Activated CD8-positive, alpha-beta T cell treated with anti-CD3 and anti-CD28 coated beads for 36 hours (primary cell): Measurements from ENCODE around the gene PDE4B. TPM values are rescaled to one million over a fixed set of nuclear protein-coding genes. Genes with fewer than 3 reads are reported as not detected.

ENCODE experiments used
- ATAC-seq: fragments of 200-7000 bp; cut with Tn5 transposase; one replicate; pipeline ENCODE4 v1.10.0; 2021; ENCODE audit warnings: mild to moderate bottlenecking, moderate library complexity
- CTCF ChIA-PET: fragments of 350-600 bp; sonication (Branson Sonifier 250); formaldehyde crosslinking; loops from one replicate; lab custom pipeline; 2021; ENCODE audit warnings: antibody characterized with exemption; lab: Charles Lee
- POLR2A ChIA-PET: fragments of 350-600 bp; sonication (Branson Sonifier 250); formaldehyde crosslinking; loops from one replicate; lab custom pipeline; 2021; ENCODE audit warnings: antibody characterized with exemption; lab: Charles Lee
- DNase-seq: peaks from one replicate; pipeline ENCODE4 v3.0.0-alpha.2; 2020
- H3K27ac Mint-ChIP-seq: one replicate; pipeline ENCODE4 v1.8.0; 2021; ENCODE audit warnings: mild to moderate bottlenecking, mixed read lengths
- H3K27me3 Mint-ChIP-seq: one replicate; pipeline ENCODE4 v1.8.0; 2021; ENCODE audit warnings: mixed read lengths
- H3K36me3 Mint-ChIP-seq: one replicate; pipeline ENCODE4 v1.8.0; 2021; ENCODE audit warnings: low read depth, mixed read lengths
- H3K4me1 Mint-ChIP-seq: one replicate; pipeline ENCODE4 v1.8.0; 2021; ENCODE audit warnings: low read depth, mixed read lengths
- H3K4me3 Mint-ChIP-seq: one replicate; pipeline ENCODE4 v1.8.0; 2021; ENCODE audit warnings: mild to moderate bottlenecking, moderate library complexity, mixed read lengths
- H3K9me3 Mint-ChIP-seq: one replicate; pipeline ENCODE4 v1.8.0; 2021; ENCODE audit warnings: mixed read lengths
- CTCF ChIP-seq: fragments of 200-600 bp; IDR thresholded peaks from one replicate; pipeline ENCODE4 v1.8.0; 2022; ENCODE audit warnings: antibody characterized with exemption, mild to moderate bottlenecking
- intact Hi-C: fragments of 100-400 bp; cut with micrococcal nuclease; formaldehyde crosslinking; loops from one replicate; pipeline ENCODE4 v1.10.0; 2022
- total RNA-seq, 2 experiments: library from RNA; stranded (reverse); gene quantifications; one replicate each; pipeline ENCODE4 v1.2.3, GENCODE V29; 2021

Gene PDE4B
- total RNA-seq, 2 experiments from 2014 or later: 32.4 to 33.1 TPM

GRCh38 chr1:66359269-66359668 is 566.6 kb downstream of the PDE4B start:
- H3K27me3 Mint-ChIP-seq: no peaks in the 10 kb centered on the region
- ATAC-seq: no peak
- no peaks in the 10 kb centered on the region for H3K9me3 Mint-ChIP-seq
- intact Hi-C loops: no loop called here
- peaks cover 82% of the 10 kb centered on the region for H3K36me3 Mint-ChIP-seq
- DNase-seq: no peak
- POLR2A ChIA-PET: interaction anchor here (0.6 to 1.8 kb wide), 4 partner anchors 15 to 1157 kb away, joined by 3 to 5 read pairs (median 4); no protein-coding TSS in a partner anchor
- TF ChIP-seq CTCF: no peak
- H3K4me1 Mint-ChIP-seq: peaks cover 86% of the 10 kb centered on the region
- no peak overlapping the region for H3K4me3 Mint-ChIP-seq
- no peak overlapping the region for H3K27ac Mint-ChIP-seq
- CTCF ChIA-PET: interaction anchor here (0.7 to 4.5 kb wide), 6 partner anchors 9 to 91 kb away, joined by 3 to 39 read pairs (median 4); no protein-coding TSS in a partner anchor

GRCh38 chr1:66359815-66360214 is 567.1 kb downstream of the PDE4B start:
- peaks cover 86% of the 10 kb centered on the region for H3K4me1 Mint-ChIP-seq
- intact Hi-C loops: no loop called here
- no peak for ATAC-seq
- ChIA-PET POLR2A (interaction anchor here (0.9 to 1.8 kb wide), 6 partner anchors 15 to 114 kb away, joined by 3 to 7 read pairs (median 4); no protein-coding TSS in a partner anchor), CTCF (interaction anchor here (0.9 to 4.5 kb wide), 10 partner anchors 9 to 118 kb away, joined by 3 to 39 read pairs (median 4); no protein-coding TSS in a partner anchor)
- TF ChIP-seq CTCF: no peak
- DNase-seq: no peak
- H3K9me3 Mint-ChIP-seq: no peaks in the 10 kb centered on the region
- no peaks in the 10 kb centered on the region for H3K27me3 Mint-ChIP-seq
- no peak overlapping the region for H3K4me3 Mint-ChIP-seq
- H3K27ac Mint-ChIP-seq: peak overlapping the region; percentile 27
- H3K36me3 Mint-ChIP-seq: peaks cover 82% of the 10 kb centered on the region

GRCh38 chr1:66360285-66360724 is 567.6 kb downstream of the PDE4B start:
- Mint-ChIP-seq H3K36me3 (peaks cover 85% of the 10 kb centered on the region), H3K27me3 (no peaks in the 10 kb centered on the region), H3K27ac (no peak overlapping the region), H3K4me1 (peaks cover 88% of the 10 kb centered on the region), H3K4me3 (no peak overlapping the region), H3K9me3 (no peaks in the 10 kb centered on the region)
- DNase-seq (peak; percentile 22), ATAC-seq (peak; percentile 41)
- ChIA-PET CTCF (interaction anchor here (0.6 to 6.7 kb wide), 16 partner anchors 9 to 118 kb away, joined by 3 to 59 read pairs (median 4); no protein-coding TSS in a partner anchor), POLR2A (interaction anchor here (0.6 to 1.9 kb wide), 7 partner anchors 10 to 174 kb away, joined by 3 to 7 read pairs (median 4); partner anchors contain the start of gene SGIP1)
- intact Hi-C loops: no loop called here
- TF ChIP-seq CTCF: peak; percentile 79

GRCh38 chr1:66364578-66365391 is 572.1 kb downstream of the PDE4B start:
- peak; percentile 54 for DNase-seq
- Mint-ChIP-seq H3K4me1 (peaks cover 85% of the 10 kb centered on the region), H3K4me3 (no peak overlapping the region), H3K9me3 (peaks cover 2% of the 10 kb centered on the region), H3K36me3 (peaks cover 89% of the 10 kb centered on the region), H3K27me3 (no peaks in the 10 kb centered on the region), H3K27ac (peak overlapping the region; percentile 83)
- intact Hi-C loops: no loop called here
- CTCF ChIA-PET: interaction anchor here (0.6 to 10.8 kb wide), 10 partner anchors 8 to 122 kb away, joined by 3 to 101 read pairs (median 7); no protein-coding TSS in a partner anchor
- TF ChIP-seq CTCF: no peak
- POLR2A ChIA-PET: interaction anchor here (0.7 to 4.9 kb wide), 10 partner anchors 10 to 117 kb away, joined by 3 to 35 read pairs (median 3); no protein-coding TSS in a partner anchor
- peak; percentile 72 for ATAC-seq
